Karpas-422 (cell line): ENCODE data around the gene TNN. TPM values are rescaled to one million over a fixed set of nuclear protein-coding genes. Genes with fewer than 3 reads are reported as not detected.
A peak's percentile ranks its signal among the peaks of the same experiment; 100 is the strongest.

Experiments used
- DNase-seq: peaks from one replicate; pipeline ENCODE4 v3.0.0-alpha.2; 2015
- H2AFZ ChIP-seq: fragments of 200-600 bp; sonication (generic); 2 replicates; pipeline ENCODE4 v1.6.1; 2014; ENCODE audit warnings: antibody characterized with exemption, low read length, mixed read lengths
- H3K27ac ChIP-seq: fragments of 200-600 bp; sonication (generic); 2 replicates; pipeline ENCODE4 v1.5.1; 2014; ENCODE audit warnings: mild to moderate bottlenecking, low read length, moderate library complexity
- H3K27me3 ChIP-seq: fragments of 200-600 bp; sonication (generic); 2 replicates; pipeline ENCODE4 v1.6.1; 2014; ENCODE audit warnings: low read length, mixed read lengths
- H3K36me3 ChIP-seq: fragments of 200-600 bp; sonication (generic); 2 replicates; pipeline ENCODE4 v1.6.1; 2014; ENCODE audit warnings: low read length, mixed read lengths; ENCODE audit not compliant: insufficient read depth
- H3K4me1 ChIP-seq: fragments of 200-600 bp; sonication (generic); 2 replicates; pipeline ENCODE4 v1.6.1; 2014; ENCODE audit warnings: mild to moderate bottlenecking, low read length, mixed read lengths
- H3K4me2 ChIP-seq: fragments of 200-600 bp; sonication (generic); 2 replicates; pipeline ENCODE4 v1.6.1; 2014; ENCODE audit warnings: low read length, low read depth, mild to moderate bottlenecking; ENCODE audit not compliant: poor library complexity, severe bottlenecking
- H3K4me3 ChIP-seq: fragments of 200-600 bp; sonication (generic); 2 replicates; pipeline ENCODE4 v1.5.1; 2014; ENCODE audit warnings: mild to moderate bottlenecking, antibody characterized with exemption, low read length, mixed read lengths
- H3K79me2 ChIP-seq: fragments of 200-600 bp; sonication (generic); 2 replicates; pipeline ENCODE4 v1.6.1; 2014; ENCODE audit warnings: mild to moderate bottlenecking, low read length, mixed read lengths
- H3K9ac ChIP-seq: fragments of 200-600 bp; sonication (generic); 2 replicates; pipeline ENCODE4 v1.6.0; 2014; ENCODE audit warnings: low read length
- H3K9me2 ChIP-seq: fragments of 200-600 bp; sonication (generic), shearing (Covaris generic); replicated peaks from 2 replicates; pipeline ENCODE4 v1.6.0; 2014; ENCODE audit warnings: mild to moderate bottlenecking, low read length, moderate library complexity; ENCODE audit not compliant: insufficient read depth
- H3K9me3 ChIP-seq: fragments of 300-700, 200-600 bp; sonication (generic); 2 replicates; pipeline ENCODE4 v1.6.1; 2014; ENCODE audit warnings: low read length, mixed read lengths
- H4K20me1 ChIP-seq: fragments of 200-600 bp; sonication (generic); 2 replicates; pipeline ENCODE4 v1.6.1; 2014; ENCODE audit warnings: mild to moderate bottlenecking, antibody characterized with exemption, low read length, low read depth; ENCODE audit not compliant: insufficient read depth
- total RNA-seq: library from RNA; depleted of rRNA; stranded (reverse); fragments of >200 nt; shearing (Covaris generic); gene quantifications from 2 replicates; pipeline ENCODE4 v1.2.3, GENCODE V29; 2014; ENCODE audit warnings: low replicate concordance

Gene TNN
- total RNA-seq, 1 experiment from 2014 or later = not detected

GRCh38 chr1:175050992-175051391 is 16.6 kb upstream of the TNN start:
- Histone ChIP-seq H3K4me3 (no peak overlapping the region), H3K9me3 (no peaks in the 10 kb centered on the region), H3K9me2 (no peaks in the 10 kb centered on the region), H3K27me3 (no peaks in the 10 kb centered on the region), H3K4me2 (no peak overlapping the region), H3K79me2 (no peaks in the 10 kb centered on the region), H3K27ac (no peak overlapping the region), H3K9ac (no peak overlapping the region), H4K20me1 (no peaks in the 10 kb centered on the region), H3K4me1 (no peaks in the 10 kb centered on the region), H2AFZ (no peak overlapping the region), H3K36me3 (no peaks in the 10 kb centered on the region)
- DNase-seq = no peak

- H3K4me1 ChIP-seq = no peaks in the 10 kb centered on the region
- no peak overlapping the region for H3K4me3 ChIP-seq
- H3K36me3 ChIP-seq = no peaks in the 10 kb centered on the region
- H3K9me3 ChIP-seq = no peaks in the 10 kb centered on the region
- no peaks in the 10 kb centered on the region for H4K20me1 ChIP-seq
- no peak overlapping the region for H3K4me2 ChIP-seq
- H3K27ac ChIP-seq = no peak overlapping the region
- no peaks in the 10 kb centered on the region for H3K27me3 ChIP-seq
- H3K9ac ChIP-seq = no peak overlapping the region
- no peak overlapping the region for H2AFZ ChIP-seq
- no peaks in the 10 kb centered on the region for H3K9me2 ChIP-seq
- DNase-seq = no peak
- no peaks in the 10 kb centered on the region for H3K79me2 ChIP-seq
These were observed 12.9 kb upstream of the TNN start for GRCh38 chr1:175054736-175055135.

GRCh38 chr1:175062339-175062738 is 5.3 kb upstream of the TNN start:
- no peaks in the 10 kb centered on the region for H3K9me2 ChIP-seq

GRCh38 chr1:175062858-175063257 is 4.8 kb upstream of the TNN start:
- Histone ChIP-seq H3K9me3 (no peaks in the 10 kb centered on the region), H3K9ac (no peak overlapping the region), H3K4me1 (no peaks in the 10 kb centered on the region), H3K27ac (no peak overlapping the region), H4K20me1 (no peaks in the 10 kb centered on the region), H3K36me3 (no peaks in the 10 kb centered on the region), H3K4me3 (no peak overlapping the region), H2AFZ (no peak overlapping the region), H3K79me2 (no peaks in the 10 kb centered on the region), H3K9me2 (no peaks in the 10 kb centered on the region), H3K27me3 (no peaks in the 10 kb centered on the region), H3K4me2 (no peak overlapping the region)
- no peak for DNase-seq

More at GRCh38 chr1:175062339-175062738, 5.3 kb upstream of the TNN start:
- no peak for DNase-seq
- H4K20me1 ChIP-seq = no peaks in the 10 kb centered on the region
- no peaks in the 10 kb centered on the region for H3K9me3 ChIP-seq
- no peak overlapping the region for H3K4me2 ChIP-seq
- no peaks in the 10 kb centered on the region for H3K4me1 ChIP-seq
- no peaks in the 10 kb centered on the region for H3K27me3 ChIP-seq
- no peak overlapping the region for H3K4me3 ChIP-seq
- no peaks in the 10 kb centered on the region for H3K36me3 ChIP-seq
- no peak overlapping the region for H3K9ac ChIP-seq
- no peak overlapping the region for H2AFZ ChIP-seq
- H3K27ac ChIP-seq = no peak overlapping the region
- H3K79me2 ChIP-seq = no peaks in the 10 kb centered on the region

GRCh38 chr1:175070818-175071217 is 3.2 kb downstream of the TNN start:
- no peak for DNase-seq
- H3K36me3 ChIP-seq = no peaks in the 10 kb centered on the region
- no peaks in the 10 kb centered on the region for H3K27me3 ChIP-seq
- H3K27ac ChIP-seq = no peak overlapping the region
- H3K4me3 ChIP-seq = no peak overlapping the region
- H3K9ac ChIP-seq = no peak overlapping the region
- H3K79me2 ChIP-seq = no peaks in the 10 kb centered on the region
- H2AFZ ChIP-seq = no peak overlapping the region
- no peak overlapping the region for H3K4me2 ChIP-seq
- no peaks in the 10 kb centered on the region for H3K9me3 ChIP-seq
- H4K20me1 ChIP-seq = no peaks in the 10 kb centered on the region
- H3K4me1 ChIP-seq = no peaks in the 10 kb centered on the region
- no peaks in the 10 kb centered on the region for H3K9me2 ChIP-seq

- Histone ChIP-seq H3K36me3 (no peaks in the 10 kb centered on the region), H3K9ac (no peak overlapping the region), H4K20me1 (no peaks in the 10 kb centered on the region), H3K27ac (no peak overlapping the region), H3K79me2 (no peaks in the 10 kb centered on the region), H3K4me3 (no peak overlapping the region), H3K27me3 (no peaks in the 10 kb centered on the region), H3K4me1 (no peaks in the 10 kb centered on the region), H2AFZ (no peak overlapping the region), H3K4me2 (no peak overlapping the region), H3K9me2 (no peaks in the 10 kb centered on the region), H3K9me3 (no peaks in the 10 kb centered on the region)
- no peak for DNase-seq
These were observed 3.8 kb downstream of the TNN start for GRCh38 chr1:175071276-175071943.

GRCh38 chr1:175072099-175072951 is 4.7 kb downstream of the TNN start:
- no peaks in the 10 kb centered on the region for H3K4me1 ChIP-seq
- no peaks in the 10 kb centered on the region for H3K79me2 ChIP-seq
- H3K4me2 ChIP-seq = no peak overlapping the region
- no peaks in the 10 kb centered on the region for H3K36me3 ChIP-seq
- H3K9me2 ChIP-seq = no peaks in the 10 kb centered on the region
- H3K27me3 ChIP-seq = no peaks in the 10 kb centered on the region
- H3K9me3 ChIP-seq = no peaks in the 10 kb centered on the region
- no peak for DNase-seq
- H3K4me3 ChIP-seq = no peak overlapping the region
- no peak overlapping the region for H3K9ac ChIP-seq
- H2AFZ ChIP-seq = no peak overlapping the region
- H3K27ac ChIP-seq = no peak overlapping the region
- no peaks in the 10 kb centered on the region for H4K20me1 ChIP-seq

GRCh38 chr1:175073061-175073460 is 5.4 kb downstream of the TNN start:
- peak; percentile 14 for DNase-seq
- H4K20me1 ChIP-seq = no peaks in the 10 kb centered on the region
- no peaks in the 10 kb centered on the region for H3K4me1 ChIP-seq
- no peaks in the 10 kb centered on the region for H3K36me3 ChIP-seq
- no peaks in the 10 kb centered on the region for H3K9me2 ChIP-seq
- no peak overlapping the region for H2AFZ ChIP-seq
- H3K27me3 ChIP-seq = no peaks in the 10 kb centered on the region
- no peak overlapping the region for H3K4me2 ChIP-seq
- H3K9ac ChIP-seq = no peak overlapping the region
- no peak overlapping the region for H3K27ac ChIP-seq
- H3K9me3 ChIP-seq = no peaks in the 10 kb centered on the region
- no peak overlapping the region for H3K4me3 ChIP-seq
- H3K79me2 ChIP-seq = no peaks in the 10 kb centered on the region
